ENCODE measurements around the gene ZC3HAV1. TPM values are rescaled to one million over a fixed set of nuclear protein-coding genes. Genes with fewer than 3 reads are reported as not detected.

ZC3HAV1 gene
- total RNA-seq, 1 donor from 2014 or later = 42.7 TPM

- TF ChIP-seq CTCF (IDR thresholded peaks at IDR 0.05) = no peak
- Mint-ChIP-seq H3K27ac (ENCODE audit: unreplicated experiment) (no peak overlapping the region), H3K9me3 (ENCODE audit: unreplicated experiment) (no peaks in the 10 kb centered on the region), H3K4me3 (ENCODE audit: unreplicated experiment) (no peak overlapping the region), H3K27me3 (ENCODE audit: unreplicated experiment) (peaks cover 13% of the 10 kb centered on the region), H3K36me3 (ENCODE audit: unreplicated experiment) (no peaks in the 10 kb centered on the region), H3K4me1 (ENCODE audit: unreplicated experiment) (peaks cover 5% of the 10 kb centered on the region)
- DNase-seq (ENCODE audit: extremely low spot score, unreplicated experiment) = no peak
Measured at GRCh38 chr7:139118234-139118804, 8.8 kb upstream of the ZC3HAV1 start.

- H3K27me3 Mint-ChIP-seq (ENCODE audit: unreplicated experiment) = peaks cover 9% of the 10 kb centered on the region
Measured at GRCh38 chr7:139117599-139118233, 8.2 kb upstream of the ZC3HAV1 start.

GRCh38 chr7:139116999-139117398, 7.5 kb upstream of the ZC3HAV1 start:
- no peak for DNase-seq (ENCODE audit: extremely low spot score, unreplicated experiment)
- Mint-ChIP-seq H3K4me3 (ENCODE audit: unreplicated experiment) (no peak overlapping the region), H3K36me3 (ENCODE audit: unreplicated experiment) (no peaks in the 10 kb centered on the region), H3K9me3 (ENCODE audit: unreplicated experiment) (no peaks in the 10 kb centered on the region), H3K27me3 (ENCODE audit: unreplicated experiment) (peaks cover 5% of the 10 kb centered on the region), H3K4me1 (ENCODE audit: unreplicated experiment) (peaks cover 5% of the 10 kb centered on the region), H3K27ac (ENCODE audit: unreplicated experiment) (no peak overlapping the region)
- no peak for TF ChIP-seq CTCF (IDR thresholded peaks at IDR 0.05)

More at GRCh38 chr7:139117599-139118233, 8.2 kb upstream of the ZC3HAV1 start:
- no peak overlapping the region for H3K4me3 Mint-ChIP-seq (ENCODE audit: unreplicated experiment)
- H3K27ac Mint-ChIP-seq (ENCODE audit: unreplicated experiment) = no peak overlapping the region
- no peak for TF ChIP-seq CTCF (IDR thresholded peaks at IDR 0.05)
- H3K9me3 Mint-ChIP-seq (ENCODE audit: unreplicated experiment) = no peaks in the 10 kb centered on the region
- no peaks in the 10 kb centered on the region for H3K36me3 Mint-ChIP-seq (ENCODE audit: unreplicated experiment)
- peaks cover 5% of the 10 kb centered on the region for H3K4me1 Mint-ChIP-seq (ENCODE audit: unreplicated experiment)
- no peak for DNase-seq (ENCODE audit: extremely low spot score, unreplicated experiment)

- Mint-ChIP-seq H3K36me3 (ENCODE audit: unreplicated experiment) (no peaks in the 10 kb centered on the region), H3K27ac (ENCODE audit: unreplicated experiment) (no peak overlapping the region), H3K9me3 (ENCODE audit: unreplicated experiment) (no peaks in the 10 kb centered on the region), H3K4me1 (ENCODE audit: unreplicated experiment) (peaks cover 8% of the 10 kb centered on the region), H3K4me3 (ENCODE audit: unreplicated experiment) (no peak overlapping the region), H3K27me3 (ENCODE audit: unreplicated experiment) (no peaks in the 10 kb centered on the region)
- no peak for TF ChIP-seq CTCF (IDR thresholded peaks at IDR 0.05)
- DNase-seq (ENCODE audit: extremely low spot score, unreplicated experiment) = no peak
Measured at GRCh38 chr7:139115104-139115503, 5.6 kb upstream of the ZC3HAV1 start.

GRCh38 chr7:139114585-139114984, 5.1 kb upstream of the ZC3HAV1 start:
- no peaks in the 10 kb centered on the region for H3K9me3 Mint-ChIP-seq (ENCODE audit: unreplicated experiment)
- peak; percentile 51 for DNase-seq (ENCODE audit: extremely low spot score, unreplicated experiment)
- H3K36me3 Mint-ChIP-seq (ENCODE audit: unreplicated experiment) = no peaks in the 10 kb centered on the region
- no peak for TF ChIP-seq CTCF (IDR thresholded peaks at IDR 0.05)
- no peak overlapping the region for H3K4me3 Mint-ChIP-seq (ENCODE audit: unreplicated experiment)
- H3K4me1 Mint-ChIP-seq (ENCODE audit: unreplicated experiment) = peaks cover 14% of the 10 kb centered on the region
- H3K27me3 Mint-ChIP-seq (ENCODE audit: unreplicated experiment) = no peaks in the 10 kb centered on the region
- no peak overlapping the region for H3K27ac Mint-ChIP-seq (ENCODE audit: unreplicated experiment)

All from osteocyte (in vitro differentiated cells).